ENCODE measurements around the gene TTC8.
A peak's percentile ranks its signal among the peaks of the same experiment; 100 is the strongest.

TTC8 gene

GRCh38 chr14:88868558-88869159, 44.2 kb downstream of the TTC8 start:
- peak; percentile 43 for DNase-seq (ENCODE audit: low spot score)

- no peak for DNase-seq (ENCODE audit: low spot score)
Measured at GRCh38 chr14:88870777-88871176, 46.3 kb downstream of the TTC8 start.

DNA sequence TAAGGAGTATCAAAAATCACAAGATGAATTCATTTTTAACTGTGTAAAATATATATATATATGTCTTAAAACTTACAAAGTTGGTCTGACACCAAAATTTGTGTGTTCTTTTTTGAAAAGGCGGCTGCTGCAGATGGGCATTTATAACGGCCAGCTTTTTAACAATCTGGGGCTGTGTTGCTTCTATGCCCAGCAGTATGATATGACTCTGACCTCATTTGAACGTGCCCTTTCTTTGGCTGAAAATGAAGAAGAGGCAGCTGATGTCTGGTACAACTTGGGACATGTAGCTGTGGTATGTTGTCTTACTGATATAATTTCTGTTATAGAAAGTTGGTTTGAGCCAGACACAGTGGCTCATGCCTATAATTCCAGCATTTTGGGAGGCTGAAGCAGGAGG, 47.0 kb downstream of the TTC8 start:
- no peak for DNase-seq (ENCODE audit: low spot score)

GRCh38 chr14:88872976-88873375, 48.5 kb downstream of the TTC8 start:
- no peak for DNase-seq (ENCODE audit: low spot score)

- no peak for DNase-seq (ENCODE audit: low spot score)
Measured at GRCh38 chr14:88877192-88877591, 52.7 kb downstream of the TTC8 start.

DNA sequence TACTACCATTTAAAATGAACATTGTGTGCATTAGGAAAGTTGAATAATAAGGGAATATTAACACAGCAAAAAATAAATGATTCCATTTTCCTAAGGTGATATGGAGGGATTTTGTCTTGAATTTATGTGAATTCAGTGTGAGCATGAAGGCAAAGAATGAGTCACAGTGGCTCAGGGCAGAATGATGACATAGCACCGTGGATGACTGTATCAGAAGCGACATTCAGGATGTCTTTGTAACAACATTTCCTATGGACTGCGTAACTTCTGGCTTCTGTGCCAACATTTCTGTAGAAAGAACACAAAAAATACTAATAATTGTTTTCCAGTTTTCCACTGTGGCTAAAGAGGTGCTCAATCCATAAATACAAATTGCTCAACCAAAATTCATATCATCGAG, 54.6 kb downstream of the TTC8 start:
- peak; percentile 35 for DNase-seq (ENCODE audit: low spot score)

DNA sequence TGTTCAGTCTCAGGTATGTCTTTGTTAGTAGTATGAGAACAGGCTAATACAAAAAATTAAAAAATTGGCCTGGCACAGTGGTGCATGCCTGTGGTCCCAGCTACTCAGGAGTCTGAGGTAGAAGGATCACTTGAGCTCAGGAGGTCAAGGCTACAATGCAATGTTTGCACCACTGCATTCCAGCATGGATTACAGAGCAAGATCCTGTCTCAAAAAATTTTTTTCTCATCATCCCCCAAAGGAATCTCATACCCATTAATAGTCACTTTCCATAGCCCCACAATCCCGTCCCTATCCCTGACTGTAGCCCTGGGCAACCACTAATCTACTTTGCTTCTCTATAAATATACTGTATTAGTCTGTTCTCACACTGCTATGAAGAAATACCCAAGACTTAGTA, 57.8 kb downstream of the TTC8 start:
- DNase-seq (ENCODE audit: low spot score), result no peak

DNA sequence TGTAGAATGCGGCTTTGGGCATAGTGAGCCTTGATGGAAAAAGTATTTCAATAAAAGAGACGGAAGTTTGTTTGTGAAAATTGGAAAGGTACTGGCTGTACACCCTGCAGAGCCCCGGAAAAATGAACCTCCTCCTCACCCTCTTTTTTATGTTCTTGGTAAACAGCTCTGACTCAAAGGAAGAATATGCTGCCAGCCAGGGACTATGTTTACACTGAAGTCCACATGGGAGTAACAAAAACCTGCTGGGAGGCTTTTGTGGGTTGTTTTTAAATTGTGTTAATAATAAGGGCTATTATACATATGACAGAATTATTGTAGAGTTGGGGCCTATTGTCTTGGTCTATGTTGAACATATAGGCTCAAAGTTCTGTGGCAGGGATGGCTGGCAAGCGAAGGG, 70.7 kb downstream of the TTC8 start:
- DNase-seq (ENCODE audit: low spot score), result peak; percentile 26

GRCh38 chr14:88901189-88901588, 76.7 kb downstream of the TTC8 start:
- no peak for DNase-seq (ENCODE audit: low spot score)

DNA sequence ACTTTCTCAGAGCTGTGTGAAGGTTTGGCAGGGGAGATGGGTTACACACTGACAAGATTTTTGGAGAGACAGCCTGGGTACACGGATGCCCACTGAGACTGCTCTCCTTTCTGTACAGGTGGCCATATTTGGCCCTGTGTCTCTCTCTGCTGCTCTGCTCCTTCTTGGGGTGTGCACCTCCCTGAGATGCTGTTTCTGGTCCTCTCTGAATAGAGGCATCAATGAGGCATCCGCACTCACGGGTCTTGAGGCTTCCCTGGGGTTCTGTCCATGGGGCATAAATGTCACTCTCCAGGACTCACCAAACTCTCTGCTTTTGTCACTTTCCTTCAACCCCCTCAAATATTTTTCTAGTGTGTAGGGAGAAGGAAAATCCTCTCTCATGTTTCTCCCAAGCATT, 77.5 kb downstream of the TTC8 start:
- no peak for DNase-seq (ENCODE audit: low spot score)

DNA sequence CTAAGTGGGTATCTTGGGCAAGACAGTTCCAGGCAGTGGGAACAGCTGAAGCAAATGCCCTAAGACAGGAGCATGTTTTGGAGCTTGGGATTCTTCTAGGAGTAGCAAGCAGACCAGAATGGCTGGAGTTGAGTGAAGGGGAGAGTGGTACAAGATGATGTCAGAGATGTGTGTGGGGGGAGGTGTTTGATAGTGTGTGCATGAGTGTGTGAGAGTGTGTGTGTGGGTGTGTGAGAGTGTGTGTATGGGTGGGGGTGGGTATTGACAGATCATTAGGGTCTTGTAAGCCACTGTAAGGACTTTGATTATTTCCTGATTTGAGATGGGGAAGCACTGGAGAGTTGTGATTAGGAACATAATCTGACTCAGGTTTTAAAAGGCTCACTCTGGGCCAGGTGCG, 78.4 kb downstream of the TTC8 start:
- DNase-seq (ENCODE audit: low spot score), result no peak

DNA sequence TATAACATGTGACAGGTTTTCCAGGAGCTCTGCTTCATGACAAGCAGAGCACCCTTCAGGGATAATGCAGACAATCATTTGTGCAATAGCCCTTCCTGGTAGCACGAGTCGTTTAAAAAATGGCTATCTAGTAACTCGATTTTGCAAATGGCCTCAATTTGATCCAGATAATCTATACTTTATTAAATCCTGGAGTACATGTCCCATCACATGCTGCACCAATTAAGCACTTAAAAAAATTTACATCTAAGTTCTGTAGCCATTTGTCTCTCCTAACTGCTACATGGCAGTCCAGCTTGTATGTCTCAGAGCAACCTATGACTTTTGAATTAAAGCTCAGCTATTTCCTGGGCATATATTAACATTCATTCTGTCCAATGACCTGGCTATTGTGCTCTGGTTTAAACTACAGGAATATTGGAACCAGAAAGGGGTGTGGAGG, 79.8 kb downstream of the TTC8 start:
- no peak for DNase-seq (ENCODE audit: low spot score)

DNA sequence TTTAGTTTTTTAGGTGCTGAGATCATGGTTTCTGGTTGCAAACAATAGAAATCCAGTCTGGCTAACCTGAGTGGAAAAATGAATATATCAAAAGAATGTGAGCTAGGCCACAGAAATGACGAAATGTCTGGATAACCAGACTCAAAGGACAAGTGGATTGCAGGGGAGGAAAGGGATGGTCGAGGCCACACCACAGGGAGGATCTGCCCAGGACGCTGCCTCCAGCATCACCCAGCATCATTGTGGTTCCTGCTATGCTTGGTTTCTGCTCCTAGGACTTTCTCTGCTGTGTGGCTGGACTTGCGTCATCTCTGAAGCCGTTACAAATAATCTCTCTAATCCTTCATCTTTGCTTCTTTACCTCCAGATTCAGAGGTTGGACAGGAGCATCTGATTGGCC, 80.4 kb downstream of the TTC8 start:
- DNase-seq (ENCODE audit: low spot score), result no peak

- DNase-seq (ENCODE audit: low spot score), result no peak
Measured at GRCh38 chr14:88908216-88908615, 83.8 kb downstream of the TTC8 start.

DNA sequence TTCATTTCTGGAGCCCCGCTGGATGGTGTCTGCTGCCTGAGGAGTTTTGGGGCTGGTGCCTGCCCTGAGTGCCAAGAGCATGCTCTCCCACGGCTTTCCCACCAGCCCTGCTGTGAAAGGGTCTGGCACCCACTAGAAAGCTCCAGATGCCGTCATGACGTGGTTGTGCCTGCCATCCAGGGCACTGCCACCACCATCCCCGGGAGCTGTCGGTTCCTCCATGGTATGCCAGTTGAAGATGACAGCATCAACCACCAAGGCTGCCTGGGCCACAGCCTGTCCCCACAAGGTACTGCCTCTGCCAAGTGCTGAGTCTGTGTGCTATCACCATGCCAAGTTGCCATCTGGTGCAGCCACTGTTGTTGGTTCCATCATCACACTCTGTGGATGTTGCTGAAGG, 85.9 kb downstream of the TTC8 start:
- DNase-seq (ENCODE audit: low spot score), result no peak

- DNase-seq (ENCODE audit: low spot score), result no peak
Measured at GRCh38 chr14:88911809-88912208, 87.4 kb downstream of the TTC8 start.

DNA sequence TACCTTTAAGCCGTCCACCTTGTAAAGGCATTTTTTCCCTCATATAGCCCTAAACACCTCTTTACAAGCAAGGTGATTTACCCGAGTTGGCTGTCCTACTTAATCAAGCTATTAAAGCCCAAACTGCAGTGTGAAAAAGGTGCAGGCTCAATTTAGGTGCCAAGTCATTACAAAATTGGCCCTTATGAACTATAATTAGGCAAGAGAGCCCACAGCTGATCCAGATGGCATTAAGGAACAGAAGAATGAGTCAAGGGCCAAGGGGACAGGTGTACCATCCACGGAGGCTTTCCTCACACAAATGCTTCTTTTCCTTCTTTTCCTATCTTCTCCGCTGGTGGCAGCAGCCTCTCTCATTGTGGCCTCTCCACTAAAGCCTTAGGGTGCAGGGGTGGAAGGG, 90.5 kb downstream of the TTC8 start:
- DNase-seq (ENCODE audit: low spot score), result no peak

DNA sequence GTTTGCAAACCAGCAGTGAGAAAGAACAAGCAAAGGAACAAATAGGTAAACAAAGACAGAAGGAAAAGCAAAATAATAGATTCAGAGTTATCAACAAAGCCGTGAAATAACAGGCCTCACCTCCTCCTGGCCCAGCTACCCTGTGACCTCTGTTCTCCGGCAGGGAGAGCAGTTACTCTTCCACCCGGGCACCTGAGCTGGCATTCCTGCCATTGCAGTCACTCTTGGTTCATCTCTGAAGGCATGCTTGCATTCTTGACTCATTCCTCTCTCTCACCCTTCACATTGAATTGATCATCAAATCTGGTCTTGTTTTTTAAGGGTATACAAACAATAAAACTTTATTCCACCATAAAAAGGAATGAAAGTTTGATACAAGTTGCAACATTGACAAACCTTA, 95.1 kb downstream of the TTC8 start:
- peak; percentile 78 for DNase-seq (ENCODE audit: low spot score)
